Measurements from ENCODE around the gene LY6G6C. TPM values are rescaled to one million over a fixed set of nuclear protein-coding genes. Genes with fewer than 3 reads are reported as not detected.

LY6G6C gene
- total RNA-seq, 2 donors from 2014 or later, result not detected

- peaks cover 18% of the 10 kb centered on the region for H3K36me3 ChIP-seq
- H3K27me3 ChIP-seq (replicated peaks; ENCODE audit: insufficient read depth), result no peaks in the 10 kb centered on the region
- TF ChIP-seq CTCF (IDR thresholded peaks at IDR 0.05), result no peak
- no peak for DNase-seq (ENCODE audit: low spot score)
- H3K4me1 ChIP-seq (ENCODE audit: control insufficient read depth in 1 of 2, low read depth in 2 of 2), result peaks cover 0 to 15% of the 10 kb centered on the region in 2 donors
- no peak overlapping the region for H3K4me3 ChIP-seq
- no peak for ATAC-seq (ENCODE audit: insufficient number of reproducible peaks, low FRiP score, low read depth)
- H3K9me3 ChIP-seq, result no peaks in the 10 kb centered on the region
- no peak overlapping the region for H3K27ac ChIP-seq
Observed at GRCh38 chr6:31683591-31683990, 38.0 kb downstream of the LY6G6C start.

GRCh38 chr6:31681135-31681671 lies 40.3 kb downstream of the LY6G6C start:
- peak overlapping the region; percentile 82 for H3K4me3 ChIP-seq
- peak overlapping the region in 1 of 2 donors; percentile 65 for H3K27ac ChIP-seq
- H3K4me1 ChIP-seq (ENCODE audit: control insufficient read depth in 1 of 2, low read depth in 2 of 2), result peaks cover 0 to 15% of the 10 kb centered on the region in 2 donors
- H3K27me3 ChIP-seq (replicated peaks; ENCODE audit: insufficient read depth), result no peaks in the 10 kb centered on the region
- H3K9me3 ChIP-seq, result no peaks in the 10 kb centered on the region
- no peak for ATAC-seq (ENCODE audit: insufficient number of reproducible peaks, low FRiP score, low read depth)
- no peaks in the 10 kb centered on the region for H3K36me3 ChIP-seq
- peak; percentile 29 for TF ChIP-seq CTCF (IDR thresholded peaks at IDR 0.05)
- DNase-seq (ENCODE audit: low spot score), result no peak

- Histone ChIP-seq H3K27me3 (replicated peaks; ENCODE audit: insufficient read depth) (no peaks in the 10 kb centered on the region), H3K4me1 (ENCODE audit: control insufficient read depth in 1 of 2, low read depth in 2 of 2) (peaks cover 0 to 15% of the 10 kb centered on the region in 2 donors), H3K27ac (peak within 1 kb of the TSS; percentile 17 to 65), H3K9me3 (no peaks in the 10 kb centered on the region), H3K36me3 (no peaks in the 10 kb centered on the region), H3K4me3 (peak within 1 kb of the TSS; percentile 82)
- TF ChIP-seq CTCF (IDR thresholded peaks at IDR 0.05), result peak; percentile 58
- ATAC-seq (ENCODE audit: insufficient number of reproducible peaks, low FRiP score, low read depth) (peak; percentile 91), DNase-seq (ENCODE audit: low spot score) (peak; percentile 52)
Observed at GRCh38 chr6:31680226-31681134, 41.1 kb downstream of the LY6G6C start, which contains the start of gene LY6G5C. Gene LY6G5C (minus strand): TSS chr6:31681067. CDS start chr6:31680373, 694 bp downstream.

GRCh38 chr6:31677955-31678354 lies 43.6 kb downstream of the LY6G6C start:
- H3K36me3 ChIP-seq, result no peaks in the 10 kb centered on the region
- H3K9me3 ChIP-seq, result no peaks in the 10 kb centered on the region
- H3K4me1 ChIP-seq (ENCODE audit: control insufficient read depth in 1 of 2, low read depth in 2 of 2), result peaks cover 0 to 15% of the 10 kb centered on the region in 2 donors
- DNase-seq (ENCODE audit: low spot score), result no peak
- no peak for TF ChIP-seq CTCF (IDR thresholded peaks at IDR 0.05)
- H3K27ac ChIP-seq, result no peak overlapping the region
- no peaks in the 10 kb centered on the region for H3K27me3 ChIP-seq (replicated peaks; ENCODE audit: insufficient read depth)
- no peak overlapping the region for H3K4me3 ChIP-seq
- ATAC-seq (ENCODE audit: insufficient number of reproducible peaks, low FRiP score, low read depth), result no peak

- H3K9me3 ChIP-seq, result no peaks in the 10 kb centered on the region
- TF ChIP-seq CTCF (IDR thresholded peaks at IDR 0.05), result no peak
- no peak overlapping the region for H3K27ac ChIP-seq
- peaks cover 0 to 15% of the 10 kb centered on the region in 2 donors for H3K4me1 ChIP-seq (ENCODE audit: control insufficient read depth in 1 of 2, low read depth in 2 of 2)
- ATAC-seq (ENCODE audit: insufficient number of reproducible peaks, low FRiP score, low read depth) (no peak), DNase-seq (ENCODE audit: low spot score) (no peak)
- H3K36me3 ChIP-seq, result peaks cover 10% of the 10 kb centered on the region
- H3K4me3 ChIP-seq, result no peak overlapping the region
- H3K27me3 ChIP-seq (replicated peaks; ENCODE audit: insufficient read depth), result no peaks in the 10 kb centered on the region
Observed at GRCh38 chr6:31676904-31677303, 44.6 kb downstream of the LY6G6C start.

Data from thoracic aorta (tissue), 2 donors.